Right atrium auricular region (tissue), 2 donors: Measurements from ENCODE around the gene CDH13. TPM values are rescaled to one million over a fixed set of nuclear protein-coding genes. Genes with fewer than 3 reads are reported as not detected.

ENCODE experiments used
- DNase-seq: peaks from one replicate; pipeline ENCODE4 v3.0.0-alpha.2; 2019; ENCODE audit warnings: low spot score
- H3K27ac ChIP-seq, 2 donors: fragments of 200-600 bp; sonication (generic); 1 replicate in 1 of 2; 2 replicates in 1 of 2; pipeline ENCODE4 v1.5.1; 2016 to 2019
- H3K27me3 ChIP-seq, 2 donors: fragments of 200-600 bp; sonication (generic); one replicate each; pipeline versions ENCODE4 v1.5.1 to v1.6.0; 2017 to 2019
- H3K36me3 ChIP-seq: fragments of 200-600 bp; sonication (generic); one replicate; pipeline ENCODE4 v1.5.1; 2016
- H3K4me1 ChIP-seq, 2 donors: fragments of 200-600 bp; sonication (generic); one replicate each; pipeline versions ENCODE4 v1.5.1 to v1.6.0; 2017 to 2019
- H3K4me3 ChIP-seq, 2 donors: fragments of 200-600 bp; sonication (generic); 1 replicate in 1 of 2; 2 replicates in 1 of 2; pipeline ENCODE4 v1.5.1; 2017 to 2019; ENCODE audit warnings: mild to moderate bottlenecking in 1 of 2, moderate library complexity in 1 of 2
- H3K9me3 ChIP-seq, 2 donors: fragments of 200-600 bp; sonication (generic); one replicate each; pipeline ENCODE4 v1.5.1; 2019
- total RNA-seq, 2 donors: library from RNA; depleted of rRNA; stranded (reverse); fragments of >200 nt; gene quantifications; one replicate each; pipeline ENCODE4 v1.1.0, GENCODE V29; 2016
- TF ChIP-seq, protein P1 (sequence below), 2 donors: fragments of 200-600 bp; sonication (generic); IDR thresholded peaks; one replicate each; pipeline ENCODE4 v1.5.1; 2019; ENCODE audit warnings: antibody characterized with exemption in 2 of 2

Gene CDH13
- total RNA-seq, 2 donors from 2014 or later, result 75.4 to 85.9 TPM

DNA sequence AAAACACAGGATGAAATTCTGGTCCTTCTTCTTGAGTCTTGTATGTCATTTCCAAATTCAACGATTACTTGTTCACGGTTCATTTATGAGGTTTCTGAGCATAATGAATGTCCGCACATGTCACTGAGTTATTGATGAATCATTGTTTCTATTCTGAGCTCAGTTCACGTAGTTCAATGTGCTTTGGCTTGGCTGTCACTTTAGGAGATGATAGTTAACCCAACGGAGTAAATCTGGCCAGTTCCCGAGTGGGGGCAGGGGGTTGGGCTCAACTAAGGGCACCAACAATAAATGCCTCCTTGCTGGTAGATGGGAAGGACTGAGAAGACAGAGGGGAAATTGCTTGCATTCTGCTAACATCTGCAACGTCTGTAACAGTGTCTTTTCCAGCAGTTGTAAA lies 941.6 kb downstream of the CDH13 start:
- no peak overlapping the region for H3K4me3 ChIP-seq
- TF ChIP-seq, protein P1, sequence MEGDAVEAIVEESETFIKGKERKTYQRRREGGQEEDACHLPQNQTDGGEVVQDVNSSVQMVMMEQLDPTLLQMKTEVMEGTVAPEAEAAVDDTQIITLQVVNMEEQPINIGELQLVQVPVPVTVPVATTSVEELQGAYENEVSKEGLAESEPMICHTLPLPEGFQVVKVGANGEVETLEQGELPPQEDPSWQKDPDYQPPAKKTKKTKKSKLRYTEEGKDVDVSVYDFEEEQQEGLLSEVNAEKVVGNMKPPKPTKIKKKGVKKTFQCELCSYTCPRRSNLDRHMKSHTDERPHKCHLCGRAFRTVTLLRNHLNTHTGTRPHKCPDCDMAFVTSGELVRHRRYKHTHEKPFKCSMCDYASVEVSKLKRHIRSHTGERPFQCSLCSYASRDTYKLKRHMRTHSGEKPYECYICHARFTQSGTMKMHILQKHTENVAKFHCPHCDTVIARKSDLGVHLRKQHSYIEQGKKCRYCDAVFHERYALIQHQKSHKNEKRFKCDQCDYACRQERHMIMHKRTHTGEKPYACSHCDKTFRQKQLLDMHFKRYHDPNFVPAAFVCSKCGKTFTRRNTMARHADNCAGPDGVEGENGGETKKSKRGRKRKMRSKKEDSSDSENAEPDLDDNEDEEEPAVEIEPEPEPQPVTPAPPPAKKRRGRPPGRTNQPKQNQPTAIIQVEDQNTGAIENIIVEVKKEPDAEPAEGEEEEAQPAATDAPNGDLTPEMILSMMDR (IDR thresholded peaks at IDR 0.05), result no peak
- no peak for DNase-seq
- H3K36me3 ChIP-seq, result no peaks in the 10 kb centered on the region
- no peaks in the 10 kb centered on the region for H3K9me3 ChIP-seq
- no peaks in the 10 kb centered on the region for H3K4me1 ChIP-seq
- H3K27ac ChIP-seq, result no peak overlapping the region
- H3K27me3 ChIP-seq, result no peaks in the 10 kb centered on the region

- Histone ChIP-seq H3K27ac (no peak overlapping the region), H3K27me3 (no peaks in the 10 kb centered on the region), H3K4me3 (no peak overlapping the region), H3K4me1 (no peaks in the 10 kb centered on the region), H3K36me3 (no peaks in the 10 kb centered on the region), H3K9me3 (no peaks in the 10 kb centered on the region)
- DNase-seq, result no peak
- TF ChIP-seq, protein P1 (IDR thresholded peaks at IDR 0.05), result no peak
Observed at GRCh38 chr16:83574388-83574787, 947.6 kb downstream of the CDH13 start.

DNA sequence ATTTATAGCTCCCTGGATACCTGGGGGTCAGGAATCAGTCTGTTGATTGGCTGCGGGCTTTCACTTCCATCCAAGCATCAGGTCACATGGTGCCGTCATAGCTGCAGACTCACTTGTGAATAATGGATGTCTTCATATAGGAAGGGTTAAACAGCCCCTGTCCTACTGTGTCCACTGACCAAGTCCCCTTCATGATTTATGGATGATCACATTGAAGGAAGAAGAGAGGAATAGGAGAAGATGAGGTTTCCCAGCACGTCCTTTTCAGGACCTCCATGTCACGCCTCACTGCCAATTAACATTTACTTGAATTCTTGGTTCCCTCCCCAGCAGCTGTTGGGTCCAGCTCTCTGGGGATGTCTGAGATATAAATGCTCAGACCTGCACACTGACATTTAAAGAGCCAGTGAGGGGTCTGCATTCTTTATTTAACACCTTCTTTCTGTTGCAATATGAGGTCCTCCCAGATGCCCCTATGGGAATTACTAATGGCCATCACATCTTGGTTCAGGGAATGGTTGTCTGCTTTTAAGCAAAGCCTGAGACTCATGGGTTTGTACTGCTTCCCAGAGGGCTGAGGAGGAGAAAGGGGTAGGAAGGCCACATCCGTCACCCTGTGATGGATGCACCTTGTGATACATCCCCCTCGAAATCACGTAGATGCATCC lies 950.4 kb downstream of the CDH13 start:
- Histone ChIP-seq H3K27ac (no peak overlapping the region), H3K9me3 (no peaks in the 10 kb centered on the region), H3K4me3 (no peak overlapping the region), H3K36me3 (no peaks in the 10 kb centered on the region), H3K4me1 (no peaks in the 10 kb centered on the region), H3K27me3 (no peaks in the 10 kb centered on the region)
- DNase-seq, result no peak
- TF ChIP-seq, protein P1 (IDR thresholded peaks at IDR 0.05), result no peak

- no peaks in the 10 kb centered on the region for H3K9me3 ChIP-seq
- no peak overlapping the region for H3K27ac ChIP-seq
- TF ChIP-seq, protein P1 (IDR thresholded peaks at IDR 0.05), result no peak
- no peaks in the 10 kb centered on the region for H3K4me1 ChIP-seq
- H3K27me3 ChIP-seq, result no peaks in the 10 kb centered on the region
- no peaks in the 10 kb centered on the region for H3K36me3 ChIP-seq
- H3K4me3 ChIP-seq, result no peak overlapping the region
- DNase-seq, result no peak
Observed at GRCh38 chr16:83578171-83578570, 951.4 kb downstream of the CDH13 start.

GRCh38 chr16:83579027-83579426 lies 952.3 kb downstream of the CDH13 start:
- H3K9me3 ChIP-seq, result no peaks in the 10 kb centered on the region
- DNase-seq, result no peak
- H3K36me3 ChIP-seq, result no peaks in the 10 kb centered on the region
- H3K27ac ChIP-seq, result no peak overlapping the region
- H3K4me3 ChIP-seq, result no peak overlapping the region
- TF ChIP-seq, protein P1 (IDR thresholded peaks at IDR 0.05), result no peak
- no peaks in the 10 kb centered on the region for H3K27me3 ChIP-seq
- no peaks in the 10 kb centered on the region for H3K4me1 ChIP-seq

GRCh38 chr16:83579436-83579835 lies 952.7 kb downstream of the CDH13 start:
- H3K9me3 ChIP-seq, result no peaks in the 10 kb centered on the region
- no peak overlapping the region for H3K4me3 ChIP-seq
- H3K27me3 ChIP-seq, result no peaks in the 10 kb centered on the region
- DNase-seq, result no peak
- H3K4me1 ChIP-seq, result no peaks in the 10 kb centered on the region
- no peaks in the 10 kb centered on the region for H3K36me3 ChIP-seq
- TF ChIP-seq, protein P1 (IDR thresholded peaks at IDR 0.05), result no peak
- H3K27ac ChIP-seq, result no peak overlapping the region
